GM19468 (cell line): Measurements from ENCODE around the gene GLTP.
"Not testable (repeated sequence)": the region's sequence is repeated elsewhere in the genome, so short reads cannot be mapped to it uniquely, and the experiment has no call there.

Experiments used
- ATAC-seq: cut with Tn5 transposase; IDR thresholded peaks from one replicate; pipeline ENCODE4 v1.9.1; 2021; ENCODE audit warnings: mild to moderate bottlenecking, moderate library complexity, moderate number of reproducible peaks; ENCODE audit not compliant: unreplicated experiment; ENCODE audit errors: extremely low read depth

GLTP gene

GRCh38 chr12:109879351-109880042, 844 bp downstream of the GLTP start:
- no peak for ATAC-seq

GRCh38 chr12:109878749-109879148, 1.6 kb downstream of the GLTP start:
- no peak for ATAC-seq

GRCh38 chr12:109878247-109878625, 2.1 kb downstream of the GLTP start:
- no peak for ATAC-seq

- ATAC-seq: no peak
These were observed 2.7 kb downstream of the GLTP start for GRCh38 chr12:109877504-109878246.

GRCh38 chr12:109876406-109876805, 3.9 kb downstream of the GLTP start:
- no peak for ATAC-seq

- no peak for ATAC-seq
These were observed 4.7 kb downstream of the GLTP start for GRCh38 chr12:109875572-109876131.

- no peak for ATAC-seq
These were observed 6.7 kb downstream of the GLTP start for GRCh38 chr12:109873653-109874052.

GRCh38 chr12:109871668-109872314, 8.6 kb downstream of the GLTP start:
- no peak for ATAC-seq

GRCh38 chr12:109870648-109871047, 9.7 kb downstream of the GLTP start:
- no peak for ATAC-seq

- no peak for ATAC-seq
These were observed 11.9 kb downstream of the GLTP start for GRCh38 chr12:109868182-109869051.

- ATAC-seq: no peak
These were observed 15.4 kb downstream of the GLTP start for GRCh38 chr12:109864916-109865315.

GRCh38 chr12:109863847-109864712, 16.3 kb downstream of the GLTP start:
- no peak for ATAC-seq

GRCh38 chr12:109862491-109862890, 17.9 kb downstream of the GLTP start:
- ATAC-seq: not testable (repeated sequence)

- no peak for ATAC-seq
These were observed 18.5 kb downstream of the GLTP start for GRCh38 chr12:109861689-109862314.

GRCh38 chr12:109860977-109861376, 19.4 kb downstream of the GLTP start:
- ATAC-seq: no peak

GRCh38 chr12:109858764-109859163, 21.6 kb downstream of the GLTP start:
- no peak for ATAC-seq

- ATAC-seq: no peak
These were observed 22.6 kb downstream of the GLTP start for GRCh38 chr12:109857715-109858114.

GRCh38 chr12:109855377-109855776, 25.0 kb downstream of the GLTP start:
- ATAC-seq: no peak

- ATAC-seq: not testable (repeated sequence)
These were observed 29.8 kb downstream of the GLTP start for GRCh38 chr12:109850518-109850917.
